Transverse colon (tissue), 4 donors: ENCODE results near the gene PLA2G12A.
"Not testable (repeated sequence)": the region's sequence is repeated elsewhere in the genome, so short reads cannot be mapped to it uniquely, and the experiment has no call there.

Source experiments
- CTCF ChIP-seq, 5 experiments: fragments of 200-600 bp in 3 of 5; fragments of 450-650 bp in 2 of 5; sonication (generic) in 3 of 5; IDR thresholded peaks; 1 replicate in 2 of 5; 2 replicates in 3 of 5; pipeline ENCODE4 v1.5.1; 2016 to 2017; ENCODE audit warnings: antibody characterized with exemption in 5 of 5, inconsistent platforms in 3 of 5, mild to moderate bottlenecking in 2 of 5, moderate library complexity in 1 of 5
- EP300 ChIP-seq: sonication (generic); formaldehyde crosslinking; IDR thresholded peaks from one replicate; pipeline ENCODE4 v1.6.1; 2017; ENCODE audit warnings: antibody characterized with exemption, low read depth
- POLR2A ChIP-seq: fragments of 450-650 bp; IDR thresholded peaks from one replicate; pipeline ENCODE4 v1.6.1; 2016; ENCODE audit warnings: antibody characterized with exemption, mild to moderate bottlenecking, moderate library complexity
- POLR2AphosphoS5 ChIP-seq, 3 donors: sonication (generic); formaldehyde crosslinking; IDR thresholded peaks; one replicate each; pipeline ENCODE4 v1.6.1; 2016; ENCODE audit warnings: antibody characterized with exemption in 3 of 3

GRCh38 chr4:109678925-109679324, 50.9 kb downstream of the PLA2G12A start:
- not testable (repeated sequence) for TF ChIP-seq POLR2A; CTCF (IDR thresholded peaks at IDR 0.05); EP300; POLR2AphosphoS5 (IDR thresholded peaks at IDR 0.05)
